ENCODE data around the gene SF3A2. TPM values are rescaled to one million over a fixed set of nuclear protein-coding genes. Genes with fewer than 3 reads are reported as not detected.

Gene SF3A2
- total and polyA plus RNA-seq, 4 donors: 2.2 to 32.0 (median 13.2) TPM

DNA sequence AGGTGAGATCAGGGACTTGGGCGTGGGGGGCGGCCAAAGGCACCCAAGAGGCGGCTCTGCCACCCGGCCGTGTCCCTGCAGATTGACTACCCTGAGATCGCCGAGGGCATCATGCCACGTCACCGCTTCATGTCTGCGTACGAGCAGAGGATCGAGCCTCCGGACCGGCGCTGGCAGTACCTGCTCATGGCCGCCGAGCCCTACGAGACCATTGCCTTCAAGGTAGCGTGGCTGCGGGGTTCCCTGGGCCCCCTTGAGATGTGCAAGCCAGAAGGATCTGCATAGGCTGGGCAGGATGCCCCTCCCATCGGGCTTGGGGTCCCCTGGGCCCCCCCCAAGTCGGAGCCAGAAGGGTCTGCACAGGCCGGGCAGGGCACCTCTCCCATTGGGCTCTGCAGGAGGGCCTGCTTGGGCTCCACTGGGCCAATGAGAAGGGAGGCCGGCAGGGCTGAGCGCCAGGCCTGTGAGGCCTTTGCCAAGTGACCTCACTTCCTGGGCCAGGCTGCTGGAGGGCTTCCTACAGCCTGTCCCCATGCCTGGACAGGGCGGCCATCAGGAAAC lies 10.3 kb downstream of the SF3A2 start:
- WGBS: 83% methylated on average over 26 of the region's 26 CpGs
- peaks cover 10 to 39% (median 32%) of the 10 kb centered on the region in 4 donors for H3K36me3 ChIP-seq (ENCODE audit: control insufficient read depth in 4 of 4, insufficient read depth in 3 of 4, low read depth in 1 of 4, low read length in 3 of 4)
- peaks cover 9 to 39% (median 20%) of the 10 kb centered on the region in 4 donors for H3K4me1 ChIP-seq (ENCODE audit: control insufficient read depth in 4 of 4, insufficient read depth in 4 of 4, low read length in 3 of 4)
- H3K4me3 ChIP-seq (ENCODE audit: low read depth in 1 of 3, low read length in 3 of 3): no peak overlapping the region
- no peaks in the 10 kb centered on the region for H3K9me3 ChIP-seq (ENCODE audit: control insufficient read depth in 4 of 4, low read length in 3 of 4)
- DNase-seq (ENCODE audit: low spot score): no peak
- TF ChIP-seq GABPA (IDR thresholded peaks at IDR 0.05 in 1 of 2, conservative IDR thresholded peaks at IDR 0.05 in 1 of 2) (peak in 1 of 2 donors; percentile 52), RAD21 (IDR thresholded peaks at IDR 0.05) (no peak)
- no peak overlapping the region for H3K9ac ChIP-seq (ENCODE audit: low read depth in 1 of 2, low read length in 2 of 2)
- peaks cover 0 to 11% (median 1%) of the 10 kb centered on the region in 4 donors for H3K27me3 ChIP-seq (ENCODE audit: control insufficient read depth in 4 of 4, insufficient read depth in 4 of 4, low read length in 3 of 4)
- no peak overlapping the region for H3K27ac ChIP-seq (ENCODE audit: low read depth in 1 of 2, low read length in 2 of 2)

DNA sequence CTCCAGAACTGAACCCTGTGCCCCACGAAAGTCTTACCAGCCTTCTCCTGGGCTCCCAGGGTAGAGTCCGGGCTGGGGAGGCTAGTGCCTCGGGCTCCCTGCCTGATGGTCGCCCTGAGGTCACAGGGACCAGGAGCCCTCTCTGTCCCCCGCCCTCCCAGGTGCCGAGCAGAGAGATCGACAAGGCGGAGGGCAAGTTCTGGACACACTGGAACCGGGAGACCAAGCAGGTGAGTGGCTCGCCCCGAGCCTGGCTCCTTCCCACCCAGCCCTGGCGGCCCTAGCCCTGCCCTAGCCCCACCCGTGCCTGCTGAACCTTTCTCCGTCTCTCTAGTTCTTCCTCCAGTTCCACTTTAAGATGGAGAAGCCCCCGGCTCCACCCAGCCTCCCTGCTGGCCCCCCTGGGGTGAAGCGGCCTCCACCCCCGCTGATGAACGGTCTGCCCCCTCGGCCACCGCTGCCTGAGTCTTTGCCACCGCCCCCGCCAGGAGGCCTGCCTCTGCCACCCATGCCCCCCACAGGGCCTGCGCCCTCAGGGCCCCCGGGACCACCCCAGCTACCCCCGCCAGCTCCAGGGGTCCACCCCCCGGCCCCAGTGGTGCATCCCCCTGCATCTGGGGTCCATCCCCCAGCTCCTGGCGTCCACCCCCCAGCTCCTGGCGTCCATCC lies 10.9 kb downstream of the SF3A2 start:
- H3K9me3 ChIP-seq (ENCODE audit: control insufficient read depth in 4 of 4, low read length in 3 of 4): no peaks in the 10 kb centered on the region
- H3K9ac ChIP-seq (ENCODE audit: low read depth in 1 of 2, low read length in 2 of 2): no peak overlapping the region
- H3K27me3 ChIP-seq (ENCODE audit: control insufficient read depth in 4 of 4, insufficient read depth in 4 of 4, low read length in 3 of 4): peaks cover 0 to 16% (median 1%) of the 10 kb centered on the region in 4 donors
- peaks cover 10 to 39% (median 32%) of the 10 kb centered on the region in 4 donors for H3K36me3 ChIP-seq (ENCODE audit: control insufficient read depth in 4 of 4, insufficient read depth in 3 of 4, low read depth in 1 of 4, low read length in 3 of 4)
- H3K4me1 ChIP-seq (ENCODE audit: control insufficient read depth in 4 of 4, insufficient read depth in 4 of 4, low read length in 3 of 4): peaks cover 8 to 39% (median 18%) of the 10 kb centered on the region in 4 donors
- no peak overlapping the region for H3K27ac ChIP-seq (ENCODE audit: low read depth in 1 of 2, low read length in 2 of 2)
- DNase-seq (ENCODE audit: low spot score): no peak
- WGBS: 95% methylated on average over 28 of the region's 28 CpGs
- no peak for TF ChIP-seq RAD21 (IDR thresholded peaks at IDR 0.05)
- no peak for TF ChIP-seq ATF3 (IDR thresholded peaks at IDR 0.05)
- TF ChIP-seq, protein P1, sequence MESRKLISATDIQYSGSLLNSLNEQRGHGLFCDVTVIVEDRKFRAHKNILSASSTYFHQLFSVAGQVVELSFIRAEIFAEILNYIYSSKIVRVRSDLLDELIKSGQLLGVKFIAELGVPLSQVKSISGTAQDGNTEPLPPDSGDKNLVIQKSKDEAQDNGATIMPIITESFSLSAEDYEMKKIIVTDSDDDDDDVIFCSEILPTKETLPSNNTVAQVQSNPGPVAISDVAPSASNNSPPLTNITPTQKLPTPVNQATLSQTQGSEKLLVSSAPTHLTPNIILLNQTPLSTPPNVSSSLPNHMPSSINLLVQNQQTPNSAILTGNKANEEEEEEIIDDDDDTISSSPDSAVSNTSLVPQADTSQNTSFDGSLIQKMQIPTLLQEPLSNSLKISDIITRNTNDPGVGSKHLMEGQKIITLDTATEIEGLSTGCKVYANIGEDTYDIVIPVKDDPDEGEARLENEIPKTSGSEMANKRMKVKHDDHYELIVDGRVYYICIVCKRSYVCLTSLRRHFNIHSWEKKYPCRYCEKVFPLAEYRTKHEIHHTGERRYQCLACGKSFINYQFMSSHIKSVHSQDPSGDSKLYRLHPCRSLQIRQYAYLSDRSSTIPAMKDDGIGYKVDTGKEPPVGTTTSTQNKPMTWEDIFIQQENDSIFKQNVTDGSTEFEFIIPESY (IDR thresholded peaks at IDR 0.05): no peak
- no peak for TF ChIP-seq MAX (IDR thresholded peaks at IDR 0.05)
- TF ChIP-seq FOXA2 (IDR thresholded peaks at IDR 0.05): no peak
- no peak for TF ChIP-seq RXRA (IDR thresholded peaks at IDR 0.05)
- no peak overlapping the region for H3K4me3 ChIP-seq (ENCODE audit: low read depth in 1 of 3, low read length in 3 of 3)

DNA sequence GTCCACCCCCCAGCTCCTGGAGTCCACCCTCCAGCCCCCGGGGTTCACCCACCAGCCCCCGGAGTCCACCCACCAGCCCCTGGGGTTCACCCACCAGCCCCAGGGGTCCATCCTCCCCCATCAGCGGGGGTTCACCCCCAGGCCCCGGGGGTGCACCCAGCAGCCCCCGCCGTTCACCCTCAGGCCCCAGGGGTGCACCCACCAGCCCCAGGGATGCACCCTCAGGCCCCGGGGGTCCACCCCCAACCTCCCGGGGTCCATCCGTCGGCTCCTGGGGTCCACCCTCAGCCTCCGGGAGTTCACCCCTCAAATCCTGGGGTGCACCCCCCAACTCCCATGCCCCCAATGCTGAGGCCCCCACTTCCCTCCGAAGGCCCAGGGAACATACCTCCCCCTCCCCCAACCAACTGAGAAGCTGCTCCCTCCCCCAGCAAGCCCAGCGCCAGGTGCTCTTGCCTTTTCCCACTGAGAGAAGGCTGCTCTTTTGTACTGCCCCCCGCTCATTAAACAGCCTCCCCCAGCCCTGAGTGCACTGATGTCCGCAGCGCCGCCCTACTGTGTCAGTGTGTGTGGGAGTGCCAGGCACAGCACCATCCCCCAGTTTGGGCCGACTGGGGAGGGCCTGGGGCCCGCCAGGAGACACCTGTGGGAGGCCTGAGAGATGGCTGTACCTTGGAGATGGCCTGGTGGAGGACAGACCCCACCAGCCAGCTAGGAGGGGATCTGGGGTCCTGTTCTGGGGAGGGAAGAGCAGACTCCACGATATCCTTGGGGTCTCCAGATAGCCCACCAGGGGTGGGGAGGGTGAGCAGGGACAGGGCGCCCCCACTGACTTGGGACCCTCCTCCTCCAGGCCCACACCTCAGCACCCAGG lies 11.7 kb downstream of the SF3A2 start:
- peaks cover 0 to 23% (median 1%) of the 10 kb centered on the region in 4 donors for H3K27me3 ChIP-seq (ENCODE audit: control insufficient read depth in 4 of 4, insufficient read depth in 4 of 4, low read length in 3 of 4)
- TF ChIP-seq RXRA (IDR thresholded peaks at IDR 0.05) (no peak), JUND (IDR thresholded peaks at IDR 0.05) (no peak), FOXA1 (IDR thresholded peaks at IDR 0.05) (no peak), HNF4G (IDR thresholded peaks at IDR 0.05) (no peak), MAX (IDR thresholded peaks at IDR 0.05) (no peak), REST (IDR thresholded peaks at IDR 0.05) (no peak), SP1 (IDR thresholded peaks at IDR 0.05) (no peak), HNF4A (conservative IDR thresholded peaks at IDR 0.05) (no peak), ATF3 (IDR thresholded peaks at IDR 0.05) (no peak), YY1 (IDR thresholded peaks at IDR 0.05) (no peak)
- H3K36me3 ChIP-seq (ENCODE audit: control insufficient read depth in 4 of 4, insufficient read depth in 3 of 4, low read depth in 1 of 4, low read length in 3 of 4): peaks cover 10 to 39% (median 32%) of the 10 kb centered on the region in 4 donors
- 89% methylated on average over 21 of the region's 21 CpGs for WGBS
- DNase-seq (ENCODE audit: low spot score): no peak
- H3K9ac ChIP-seq (ENCODE audit: low read depth in 1 of 2, low read length in 2 of 2): no peak overlapping the region
- no peaks in the 10 kb centered on the region for H3K9me3 ChIP-seq (ENCODE audit: control insufficient read depth in 4 of 4, low read length in 3 of 4)
- H3K4me1 ChIP-seq (ENCODE audit: control insufficient read depth in 4 of 4, insufficient read depth in 4 of 4, low read length in 3 of 4): peaks cover 11 to 46% (median 26%) of the 10 kb centered on the region in 4 donors
- H3K4me3 ChIP-seq (ENCODE audit: low read depth in 1 of 3, low read length in 3 of 3): no peak overlapping the region
- no peak overlapping the region for H3K27ac ChIP-seq (ENCODE audit: low read depth in 1 of 2, low read length in 2 of 2)
